ENCODE results near the gene SP8.

Gene SP8

DNA sequence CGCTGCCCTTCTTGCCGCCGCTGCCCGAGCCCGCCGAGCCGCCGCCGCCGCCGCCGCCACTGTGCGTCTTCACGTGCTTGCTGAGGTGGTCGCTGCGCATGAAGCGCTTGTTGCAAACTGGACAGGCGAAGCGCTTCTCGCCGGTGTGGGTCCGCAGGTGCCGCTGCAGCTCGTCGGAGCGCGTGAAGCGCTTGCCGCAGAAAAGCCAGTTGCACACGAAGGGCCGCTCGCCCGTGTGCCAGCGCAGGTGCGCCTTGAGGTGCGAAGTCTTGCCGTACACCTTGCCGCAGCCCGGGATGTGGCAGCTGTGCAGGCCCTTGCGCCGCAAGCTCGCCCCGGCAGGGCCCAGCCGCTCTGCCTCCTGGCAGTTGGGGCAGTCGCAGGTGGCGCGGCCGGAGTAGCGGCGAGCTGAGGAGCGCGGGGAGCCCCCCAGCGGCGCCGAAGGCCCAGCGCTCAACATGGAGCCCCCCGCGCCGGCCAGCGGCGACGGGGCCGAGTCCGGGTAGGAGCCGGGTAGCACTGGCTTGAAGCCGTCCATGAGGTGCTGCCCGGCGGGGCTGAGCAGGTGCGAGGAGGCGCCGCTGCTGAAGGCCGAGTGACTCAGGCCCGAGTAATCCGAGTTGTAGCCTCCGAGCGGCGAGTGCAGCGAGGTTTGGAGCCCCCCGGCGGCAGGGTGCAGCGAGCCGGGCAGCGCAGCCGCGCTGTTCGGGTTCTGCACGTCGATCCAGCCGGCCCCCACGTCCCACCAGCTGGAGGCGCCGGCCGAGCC, 2.1 kb downstream of the SP8 start:
- no peak for TF ChIP-seq ZFP3 (CRISPR knock-in tag; IDR thresholded peaks at IDR 0.05)
- TF ChIP-seq TCF4 (CRISPR knock-in tag; IDR thresholded peaks at IDR 0.05; ENCODE audit: borderline replicate concordance) = no peak
- no peak for TF ChIP-seq OSR1 (CRISPR knock-in tag; IDR thresholded peaks at IDR 0.05)
- no peak for TF ChIP-seq ZC3H10 (CRISPR knock-in tag; IDR thresholded peaks at IDR 0.05)
- TF ChIP-seq ZNF70 (CRISPR knock-in tag; IDR thresholded peaks at IDR 0.05) = no peak
- TF ChIP-seq, protein P1, sequence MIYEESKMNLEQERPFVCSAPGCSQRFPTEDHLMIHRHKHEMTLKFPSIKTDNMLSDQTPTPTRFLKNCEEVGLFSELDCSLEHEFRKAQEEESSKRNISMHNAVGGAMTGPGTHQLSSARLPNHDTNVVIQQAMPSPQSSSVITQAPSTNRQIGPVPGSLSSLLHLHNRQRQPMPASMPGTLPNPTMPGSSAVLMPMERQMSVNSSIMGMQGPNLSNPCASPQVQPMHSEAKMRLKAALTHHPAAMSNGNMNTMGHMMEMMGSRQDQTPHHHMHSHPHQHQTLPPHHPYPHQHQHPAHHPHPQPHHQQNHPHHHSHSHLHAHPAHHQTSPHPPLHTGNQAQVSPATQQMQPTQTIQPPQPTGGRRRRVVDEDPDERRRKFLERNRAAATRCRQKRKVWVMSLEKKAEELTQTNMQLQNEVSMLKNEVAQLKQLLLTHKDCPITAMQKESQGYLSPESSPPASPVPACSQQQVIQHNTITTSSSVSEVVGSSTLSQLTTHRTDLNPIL (CRISPR knock-in tag; IDR thresholded peaks at IDR 0.05; ENCODE audit: low read depth) = no peak
- TF ChIP-seq BACH2 (CRISPR knock-in tag; IDR thresholded peaks at IDR 0.05; ENCODE audit: borderline replicate concordance) = no peak
- no peak for TF ChIP-seq ESRRG (CRISPR knock-in tag; IDR thresholded peaks at IDR 0.05)
- TF ChIP-seq ZFP30 (CRISPR knock-in tag; IDR thresholded peaks at IDR 0.05) = no peak
- TF ChIP-seq CSDC2 (CRISPR knock-in tag; IDR thresholded peaks at IDR 0.05) = no peak
- TF ChIP-seq, protein P2, sequence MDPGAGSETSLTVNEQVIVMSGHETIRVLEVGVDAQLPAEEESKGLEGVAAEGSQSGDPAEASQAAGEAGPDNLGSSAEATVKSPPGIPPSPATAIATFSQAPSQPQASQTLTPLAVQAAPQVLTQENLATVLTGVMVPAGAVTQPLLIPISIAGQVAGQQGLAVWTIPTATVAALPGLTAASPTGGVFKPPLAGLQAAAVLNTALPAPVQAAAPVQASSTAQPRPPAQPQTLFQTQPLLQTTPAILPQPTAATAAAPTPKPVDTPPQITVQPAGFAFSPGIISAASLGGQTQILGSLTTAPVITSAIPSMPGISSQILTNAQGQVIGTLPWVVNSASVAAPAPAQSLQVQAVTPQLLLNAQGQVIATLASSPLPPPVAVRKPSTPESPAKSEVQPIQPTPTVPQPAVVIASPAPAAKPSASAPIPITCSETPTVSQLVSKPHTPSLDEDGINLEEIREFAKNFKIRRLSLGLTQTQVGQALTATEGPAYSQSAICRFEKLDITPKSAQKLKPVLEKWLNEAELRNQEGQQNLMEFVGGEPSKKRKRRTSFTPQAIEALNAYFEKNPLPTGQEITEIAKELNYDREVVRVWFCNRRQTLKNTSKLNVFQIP (CRISPR knock-in tag; IDR thresholded peaks at IDR 0.05; ENCODE audit: borderline replicate concordance, low read depth) = no peak
- no peak for TF ChIP-seq GLIS3 (CRISPR knock-in tag; IDR thresholded peaks at IDR 0.05)
- TF ChIP-seq, protein P3, sequence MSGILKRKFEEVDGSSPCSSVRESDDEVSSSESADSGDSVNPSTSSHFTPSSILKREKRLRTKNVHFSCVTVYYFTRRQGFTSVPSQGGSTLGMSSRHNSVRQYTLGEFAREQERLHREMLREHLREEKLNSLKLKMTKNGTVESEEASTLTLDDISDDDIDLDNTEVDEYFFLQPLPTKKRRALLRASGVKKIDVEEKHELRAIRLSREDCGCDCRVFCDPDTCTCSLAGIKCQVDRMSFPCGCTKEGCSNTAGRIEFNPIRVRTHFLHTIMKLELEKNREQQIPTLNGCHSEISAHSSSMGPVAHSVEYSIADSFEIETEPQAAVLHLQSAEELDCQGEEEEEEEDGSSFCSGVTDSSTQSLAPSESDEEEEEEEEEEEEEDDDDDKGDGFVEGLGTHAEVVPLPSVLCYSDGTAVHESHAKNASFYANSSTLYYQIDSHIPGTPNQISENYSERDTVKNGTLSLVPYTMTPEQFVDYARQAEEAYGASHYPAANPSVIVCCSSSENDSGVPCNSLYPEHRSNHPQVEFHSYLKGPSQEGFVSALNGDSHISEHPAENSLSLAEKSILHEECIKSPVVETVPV (CRISPR knock-in tag; IDR thresholded peaks at IDR 0.05) = no peak
- TF ChIP-seq SNAI2 (CRISPR knock-in tag; IDR thresholded peaks at IDR 0.05) = no peak
- TF ChIP-seq, protein P4, sequence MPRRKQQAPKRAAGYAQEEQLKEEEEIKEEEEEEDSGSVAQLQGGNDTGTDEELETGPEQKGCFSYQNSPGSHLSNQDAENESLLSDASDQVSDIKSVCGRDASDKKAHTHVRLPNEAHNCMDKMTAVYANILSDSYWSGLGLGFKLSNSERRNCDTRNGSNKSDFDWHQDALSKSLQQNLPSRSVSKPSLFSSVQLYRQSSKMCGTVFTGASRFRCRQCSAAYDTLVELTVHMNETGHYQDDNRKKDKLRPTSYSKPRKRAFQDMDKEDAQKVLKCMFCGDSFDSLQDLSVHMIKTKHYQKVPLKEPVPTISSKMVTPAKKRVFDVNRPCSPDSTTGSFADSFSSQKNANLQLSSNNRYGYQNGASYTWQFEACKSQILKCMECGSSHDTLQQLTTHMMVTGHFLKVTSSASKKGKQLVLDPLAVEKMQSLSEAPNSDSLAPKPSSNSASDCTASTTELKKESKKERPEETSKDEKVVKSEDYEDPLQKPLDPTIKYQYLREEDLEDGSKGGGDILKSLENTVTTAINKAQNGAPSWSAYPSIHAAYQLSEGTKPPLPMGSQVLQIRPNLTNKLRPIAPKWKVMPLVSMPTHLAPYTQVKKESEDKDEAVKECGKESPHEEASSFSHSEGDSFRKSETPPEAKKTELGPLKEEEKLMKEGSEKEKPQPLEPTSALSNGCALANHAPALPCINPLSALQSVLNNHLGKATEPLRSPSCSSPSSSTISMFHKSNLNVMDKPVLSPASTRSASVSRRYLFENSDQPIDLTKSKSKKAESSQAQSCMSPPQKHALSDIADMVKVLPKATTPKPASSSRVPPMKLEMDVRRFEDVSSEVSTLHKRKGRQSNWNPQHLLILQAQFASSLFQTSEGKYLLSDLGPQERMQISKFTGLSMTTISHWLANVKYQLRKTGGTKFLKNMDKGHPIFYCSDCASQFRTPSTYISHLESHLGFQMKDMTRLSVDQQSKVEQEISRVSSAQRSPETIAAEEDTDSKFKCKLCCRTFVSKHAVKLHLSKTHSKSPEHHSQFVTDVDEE (CRISPR knock-in tag; IDR thresholded peaks at IDR 0.05) = no peak
- TF ChIP-seq ARNTL (CRISPR knock-in tag; IDR thresholded peaks at IDR 0.05; ENCODE audit: borderline replicate concordance, low read depth) = no peak
- no peak for TF ChIP-seq ZNF8 (CRISPR knock-in tag; IDR thresholded peaks at IDR 0.05)
- ATAC-seq = peak; percentile 16; the same call in 2 of the 3 replicates

DNA sequence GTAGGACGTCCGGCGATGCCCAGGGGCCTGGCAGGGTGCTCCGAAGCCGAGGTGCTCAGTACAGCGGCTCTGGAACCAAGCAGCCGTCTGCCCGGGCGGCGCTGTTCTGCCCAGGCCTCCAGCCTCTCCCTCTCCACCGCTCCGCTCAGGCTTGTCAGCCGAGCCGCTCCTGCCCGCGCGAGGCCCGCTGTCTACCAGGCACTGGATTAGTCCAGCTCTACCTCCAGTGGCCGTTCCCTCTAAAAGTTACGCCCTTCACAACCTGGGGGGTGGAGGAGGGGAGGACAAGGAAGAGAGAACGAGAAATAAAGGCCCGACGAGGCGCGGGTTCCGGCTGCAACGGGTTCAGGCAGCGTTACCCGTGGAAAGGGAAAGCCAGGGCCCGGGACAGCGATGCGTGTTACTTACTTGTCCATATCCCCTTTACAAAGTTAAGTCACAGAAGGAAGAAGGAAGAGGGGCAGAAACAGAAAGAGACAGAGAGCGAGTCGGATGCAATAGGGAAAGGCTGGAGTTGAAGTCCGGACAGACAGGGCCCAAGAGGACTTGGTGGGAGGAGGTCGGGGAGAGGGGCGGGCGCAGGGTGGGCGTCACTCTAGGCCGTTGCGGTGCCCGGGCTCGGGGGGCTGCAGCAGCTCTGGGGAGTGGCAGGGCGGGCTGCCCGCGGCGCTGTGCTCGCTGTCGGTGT, 2.8 kb downstream of the SP8 start:
- ATAC-seq = peak; percentile 90
- TF ChIP-seq, protein P2 (CRISPR knock-in tag; IDR thresholded peaks at IDR 0.05; ENCODE audit: borderline replicate concordance, low read depth) = no peak
- TF ChIP-seq, protein P5, sequence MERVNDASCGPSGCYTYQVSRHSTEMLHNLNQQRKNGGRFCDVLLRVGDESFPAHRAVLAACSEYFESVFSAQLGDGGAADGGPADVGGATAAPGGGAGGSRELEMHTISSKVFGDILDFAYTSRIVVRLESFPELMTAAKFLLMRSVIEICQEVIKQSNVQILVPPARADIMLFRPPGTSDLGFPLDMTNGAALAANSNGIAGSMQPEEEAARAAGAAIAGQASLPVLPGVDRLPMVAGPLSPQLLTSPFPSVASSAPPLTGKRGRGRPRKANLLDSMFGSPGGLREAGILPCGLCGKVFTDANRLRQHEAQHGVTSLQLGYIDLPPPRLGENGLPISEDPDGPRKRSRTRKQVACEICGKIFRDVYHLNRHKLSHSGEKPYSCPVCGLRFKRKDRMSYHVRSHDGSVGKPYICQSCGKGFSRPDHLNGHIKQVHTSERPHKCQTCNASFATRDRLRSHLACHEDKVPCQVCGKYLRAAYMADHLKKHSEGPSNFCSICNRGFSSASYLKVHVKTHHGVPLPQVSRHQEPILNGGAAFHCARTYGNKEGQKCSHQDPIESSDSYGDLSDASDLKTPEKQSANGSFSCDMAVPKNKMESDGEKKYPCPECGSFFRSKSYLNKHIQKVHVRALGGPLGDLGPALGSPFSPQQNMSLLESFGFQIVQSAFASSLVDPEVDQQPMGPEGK (CRISPR knock-in tag; IDR thresholded peaks at IDR 0.05; ENCODE audit: borderline replicate concordance) = no peak
- TF ChIP-seq ZFP30 (CRISPR knock-in tag; IDR thresholded peaks at IDR 0.05) = no peak
